Uterus (tissue), 4 donors: ENCODE data around the gene MTG1. TPM values are rescaled to one million over a fixed set of nuclear protein-coding genes. Genes with fewer than 3 reads are reported as not detected.
"Not testable (repeated sequence)": the region's sequence is repeated elsewhere in the genome, so short reads cannot be mapped to it uniquely, and the experiment has no call there.

Experiments
- DNase-seq, 2 donors: peaks; one replicate each; pipeline ENCODE4 v3.0.0-alpha.2; 2019 to 2020
- H3K27ac ChIP-seq, 2 donors: fragments of 200-600 bp; sonication (generic); 1 replicate in 1 of 2; 2 replicates in 1 of 2; pipeline ENCODE4 v1.5.1; 2016 to 2018
- H3K27me3 ChIP-seq, 2 donors: fragments of 200-600 bp; sonication (generic); one replicate each; pipeline ENCODE4 v1.5.1; 2018 to 2019; ENCODE audit warnings: control low read depth in 1 of 2
- H3K36me3 ChIP-seq, 2 donors: fragments of 200-600 bp; sonication (generic); one replicate each; pipeline ENCODE4 v1.5.1; 2019; ENCODE audit warnings: control low read depth in 1 of 2
- H3K4me1 ChIP-seq, 2 donors: fragments of 200-600 bp; sonication (generic); one replicate each; pipeline ENCODE4 v1.5.1; 2018 to 2019; ENCODE audit warnings: control low read depth in 1 of 2
- H3K4me3 ChIP-seq, 2 donors: fragments of 200-600 bp; sonication (generic); 1 replicate in 1 of 2; 2 replicates in 1 of 2; pipeline ENCODE4 v1.5.1; 2018 to 2019; ENCODE audit warnings: mild to moderate bottlenecking in 1 of 2
- H3K9me3 ChIP-seq, 2 donors: fragments of 200-600 bp; sonication (generic); one replicate each; pipeline ENCODE4 v1.5.1; 2019; ENCODE audit warnings: control low read depth in 1 of 2
- CTCF ChIP-seq, 4 experiments: fragments of 200-600 bp in 2 of 4; fragments of 450-650 bp in 2 of 4; sonication (generic) in 2 of 4; IDR thresholded peaks; one replicate each; pipeline ENCODE4 v1.5.1; 2016 to 2019; ENCODE audit warnings: antibody characterized with exemption in 4 of 4, mild to moderate bottlenecking in 2 of 4, moderate library complexity in 1 of 4
- POLR2A ChIP-seq, 2 donors: fragments of 450-650 bp; IDR thresholded peaks; one replicate each; pipeline ENCODE4 v1.6.1; 2016; ENCODE audit warnings: antibody characterized with exemption in 2 of 2, mild to moderate bottlenecking in 1 of 2, moderate library complexity in 1 of 2
- intact Hi-C: fragments of 100-400 bp; cut with DNase I; formaldehyde crosslinking; loops from one replicate; pipeline ENCODE4 v1.15.1; 2023; ENCODE audit warnings: low total_unique reads
- microRNA-seq: library from miRNA; unstranded; fragments of <30 nt; microRNA quantifications from one replicate; pipeline ENCODE4, GENCODE V29; 2016; ENCODE audit warnings: borderline microRNAs expressed, borderline replicate concordance
- small RNA-seq: library from RNA; depleted of rRNA; stranded (forward); fragments of <200 nt; gene quantifications from one replicate; pipeline ENCODE3, GENCODE V24; 2016
- total RNA-seq, 4 donors: library from RNA; depleted of rRNA in 3 of 4; stranded (reverse); fragments of >200 nt in 3 of 4; gene quantifications; one replicate each; pipeline versions ENCODE4 v1.1.0 to v1.2.4, GENCODE V29; 2014 to 2023
- donor health status: DM: yes; HTN: yes; CAD: no.

Gene MTG1
- total RNA-seq, 4 donors from 2014 or later = 14.6 to 50.1 (median 32.6) TPM

GRCh38 chr10:133467286-133467911 is 73.4 kb downstream of the MTG1 start:
- Histone ChIP-seq H3K36me3 (no peaks in the 10 kb centered on the region), H3K4me1 (no peaks in the 10 kb centered on the region), H3K4me3 (no peak overlapping the region), H3K27me3 (no peaks in the 10 kb centered on the region), H3K9me3 (peaks cover 0 to 3% of the 10 kb centered on the region in 2 donors), H3K27ac (no peak overlapping the region)
- intact Hi-C loops = no loop called here
- DNase-seq = no peak
- TF ChIP-seq CTCF (IDR thresholded peaks at IDR 0.05) = no peak
- TF ChIP-seq POLR2A (IDR thresholded peaks at IDR 0.05) = no peak

- H3K27me3 ChIP-seq, H3K4me3 ChIP-seq, H3K4me1 ChIP-seq, intact Hi-C loops, H3K27ac ChIP-seq, DNase-seq, H3K36me3 ChIP-seq, H3K9me3 ChIP-seq: not testable (repeated sequence)
Observed at GRCh38 chr10:133469205-133469604, 75.2 kb downstream of the MTG1 start.

- no peak overlapping the region for H3K4me3 ChIP-seq
- DNase-seq = no peak
- no peak overlapping the region for H3K27ac ChIP-seq
- TF ChIP-seq POLR2A (IDR thresholded peaks at IDR 0.05) (no peak), CTCF (IDR thresholded peaks at IDR 0.05) (no peak)
- intact Hi-C loops = no loop called here
- no peaks in the 10 kb centered on the region for H3K36me3 ChIP-seq
- H3K4me1 ChIP-seq = no peaks in the 10 kb centered on the region
- H3K27me3 ChIP-seq = no peaks in the 10 kb centered on the region
- peaks cover 0 to 3% of the 10 kb centered on the region in 2 donors for H3K9me3 ChIP-seq
Observed at GRCh38 chr10:133471300-133472109, 77.5 kb downstream of the MTG1 start.

Small RNAs within 50 kb of the gene (microRNA-seq; reads per million reads assigned to microRNA genes)
- gene MIR3944 = not detected

Small RNAs within 50 kb of the gene (small RNA-seq; reads per million reads assigned to genes)
- gene AL360181.4 (not detected), gene BANF1P2 (not detected), gene MIR3944 (not detected)

Other genes with a start within 250 kb of the MTG1 start
- gene KNDC1, start 233.9 kb upstream of the MTG1 start, total RNA-seq = 10 to 100 TPM in 1 of 4 donors, 1 to 10 TPM in 2, under 1 TPM in 1; under 0.01 to 12.5 (median 5.3) TPM
- gene UTF1, start 163.9 kb upstream of the MTG1 start, total RNA-seq = not detected
- gene VENTX, start 156.3 kb upstream of the MTG1 start, total RNA-seq = 1 to 10 TPM in 1 of 4 donors, under 1 TPM in 2, not detected in 1; 0.21 to 1.3 (median 0.51) TPM
- gene ADAM8, start 117.3 kb upstream of the MTG1 start, total RNA-seq = 1 to 10 TPM in 3 of 4 donors, not detected in 1; 5.1 to 7.6 (median 5.9) TPM
- 10 to 100 TPM; 26.8 to 61.9 (median 44.4) TPM for gene TUBGCP2, start 85.3 kb upstream of the MTG1 start, total RNA-seq
- 10 to 100 TPM; 23.1 to 45.5 (median 30.0) TPM for gene ZNF511, start 85.2 kb upstream of the MTG1 start, total RNA-seq
- under 1 TPM in 1 of 4 donors, not detected in 3; 0.69 TPM for gene CALY, start 57.3 kb upstream of the MTG1 start, total RNA-seq
- gene PRAP1, start 46.8 kb upstream of the MTG1 start, total RNA-seq = not detected
- 10 to 100 TPM in 1 of 4 donors, 1 to 10 TPM in 2, not detected in 1; 2.6 to 13.8 (median 2.9) TPM for gene FUOM, start 36.1 kb upstream of the MTG1 start, total RNA-seq
- gene ECHS1, start 20.8 kb upstream of the MTG1 start, total RNA-seq = 10 to 100 TPM; 28.2 to 48.8 (median 45.1) TPM
- 1 to 10 TPM; 2.0 to 9.3 (median 6.7) TPM for gene PAOX, start 14.9 kb upstream of the MTG1 start, total RNA-seq
- gene SPRN, start 30.5 kb downstream of the MTG1 start, total RNA-seq = under 1 TPM in 1 of 4 donors, not detected in 3; 0.62 TPM
- 1 to 10 TPM; 1.8 to 9.5 (median 6.1) TPM for gene SCART1, start 59.8 kb downstream of the MTG1 start, total RNA-seq
- 1 to 10 TPM in 2 of 4 donors, under 1 TPM in 2; 0.29 to 6.9 (median 1.1) TPM for gene CYP2E1, start 133.2 kb downstream of the MTG1 start, total RNA-seq
- 1 to 10 TPM in 1 of 4 donors, not detected in 3; 1.0 TPM for gene SYCE1, start 171.4 kb downstream of the MTG1 start, total RNA-seq
- gene FRG2B, start 232.6 kb downstream of the MTG1 start, total RNA-seq = not detected